DND-41 (cell line): ENCODE measurements around the gene ABAT.

Source experiments
- EZH2 ChIP-seq: IDR thresholded peaks from 3 replicates; pipeline ENCODE4 v1.6.1; 2012; ENCODE audit warnings: borderline replicate concordance, low read depth, mild to moderate bottlenecking, moderate library complexity, low read length, inconsistent platforms; ENCODE audit not compliant: severe bottlenecking
- TF ChIP-seq, protein P1 (sequence below): IDR thresholded peaks from 2 replicates; pipeline ENCODE4 v1.5.1; 2012; ENCODE audit warnings: borderline replicate concordance, low read length, moderate library complexity, mild to moderate bottlenecking; ENCODE audit not compliant: poor library complexity, severe bottlenecking; ENCODE audit errors: extremely low read depth

DNA sequence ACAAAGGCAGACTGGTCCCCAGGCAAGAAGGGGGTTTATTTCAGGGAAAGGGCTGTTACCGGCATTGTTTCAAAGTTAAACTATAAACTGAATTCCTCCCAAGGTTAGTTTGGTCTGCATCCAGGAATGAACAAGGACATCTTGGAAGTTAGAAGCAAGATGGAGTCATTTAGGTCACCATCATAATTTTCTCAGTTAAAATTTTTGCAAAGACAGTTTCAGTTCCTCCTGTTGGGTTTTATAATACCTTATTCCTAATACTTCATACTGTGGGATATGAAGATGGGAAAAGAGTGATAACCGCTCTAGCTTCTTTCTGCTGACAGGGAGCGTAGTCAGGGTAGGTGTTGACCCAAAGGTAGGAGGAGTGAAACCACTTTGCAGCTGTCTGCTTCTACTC lies 148.0 kb downstream of the ABAT start:
- TF ChIP-seq, protein P1, sequence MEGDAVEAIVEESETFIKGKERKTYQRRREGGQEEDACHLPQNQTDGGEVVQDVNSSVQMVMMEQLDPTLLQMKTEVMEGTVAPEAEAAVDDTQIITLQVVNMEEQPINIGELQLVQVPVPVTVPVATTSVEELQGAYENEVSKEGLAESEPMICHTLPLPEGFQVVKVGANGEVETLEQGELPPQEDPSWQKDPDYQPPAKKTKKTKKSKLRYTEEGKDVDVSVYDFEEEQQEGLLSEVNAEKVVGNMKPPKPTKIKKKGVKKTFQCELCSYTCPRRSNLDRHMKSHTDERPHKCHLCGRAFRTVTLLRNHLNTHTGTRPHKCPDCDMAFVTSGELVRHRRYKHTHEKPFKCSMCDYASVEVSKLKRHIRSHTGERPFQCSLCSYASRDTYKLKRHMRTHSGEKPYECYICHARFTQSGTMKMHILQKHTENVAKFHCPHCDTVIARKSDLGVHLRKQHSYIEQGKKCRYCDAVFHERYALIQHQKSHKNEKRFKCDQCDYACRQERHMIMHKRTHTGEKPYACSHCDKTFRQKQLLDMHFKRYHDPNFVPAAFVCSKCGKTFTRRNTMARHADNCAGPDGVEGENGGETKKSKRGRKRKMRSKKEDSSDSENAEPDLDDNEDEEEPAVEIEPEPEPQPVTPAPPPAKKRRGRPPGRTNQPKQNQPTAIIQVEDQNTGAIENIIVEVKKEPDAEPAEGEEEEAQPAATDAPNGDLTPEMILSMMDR: no peak
- no peak for TF ChIP-seq EZH2
